Ishikawa (cell line): ENCODE data around the gene MUS81.

ENCODE experiments used
- EGR1 ChIP-seq: IDR thresholded peaks from 2 replicates; pipeline ENCODE4 v1.6.1; 2012
- EP300 ChIP-seq: IDR thresholded peaks from 2 replicates; pipeline ENCODE4 v1.6.1; 2012; ENCODE audit warnings: borderline replicate concordance
- MAX ChIP-seq: IDR thresholded peaks from 2 replicates; pipeline ENCODE4 v1.6.1; 2012
- RAD21 ChIP-seq: IDR thresholded peaks from 2 replicates; pipeline ENCODE4 v1.6.1; 2012; ENCODE audit warnings: low read depth
- REST ChIP-seq: IDR thresholded peaks from 2 replicates; pipeline ENCODE4 v1.6.1; 2012; ENCODE audit warnings: low read depth, mild to moderate bottlenecking
- TAF1 ChIP-seq: IDR thresholded peaks from 2 replicates; pipeline ENCODE4 v1.6.1; 2012; ENCODE audit warnings: low read depth, mild to moderate bottlenecking
- USF1 ChIP-seq: IDR thresholded peaks from 2 replicates; pipeline ENCODE4 v1.6.1; 2012
- YY1 ChIP-seq: IDR thresholded peaks from 2 replicates; pipeline ENCODE4 v1.6.1; 2012; ENCODE audit warnings: low read depth

DNA sequence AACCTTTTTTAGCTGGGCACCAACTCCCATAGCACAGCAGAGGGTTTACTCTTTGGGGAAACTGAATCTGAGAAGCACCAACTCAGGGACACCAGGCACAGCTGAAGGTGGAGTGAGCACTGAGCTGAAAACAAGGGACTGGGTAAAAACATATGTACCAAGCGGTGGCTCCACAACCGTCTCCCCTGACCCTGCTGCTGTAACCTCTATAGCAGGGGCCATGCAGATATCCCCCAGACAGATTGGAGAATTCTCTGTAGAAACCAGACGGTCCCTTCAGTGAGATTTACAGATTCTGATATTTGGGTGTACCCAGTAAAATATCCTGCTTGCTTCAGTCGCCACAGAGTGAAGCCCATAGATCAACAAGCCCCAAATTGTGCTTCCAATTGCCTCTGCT, 30.8 kb upstream of the MUS81 start:
- TF ChIP-seq RAD21 (no peak), MAX (no peak), USF1 (no peak), YY1 (no peak), TAF1 (no peak), EP300 (no peak), REST (no peak), EGR1 (no peak)
